ENCODE results near the gene CEP68. TPM values are rescaled to one million over a fixed set of nuclear protein-coding genes. Genes with fewer than 3 reads are reported as not detected.
"Not testable (repeated sequence)": the region's sequence is repeated elsewhere in the genome, so short reads cannot be mapped to it uniquely, and the experiment has no call there.

CEP68 gene
- total RNA-seq, 1 donor from 2014 or later, result 25.0 TPM

DNA sequence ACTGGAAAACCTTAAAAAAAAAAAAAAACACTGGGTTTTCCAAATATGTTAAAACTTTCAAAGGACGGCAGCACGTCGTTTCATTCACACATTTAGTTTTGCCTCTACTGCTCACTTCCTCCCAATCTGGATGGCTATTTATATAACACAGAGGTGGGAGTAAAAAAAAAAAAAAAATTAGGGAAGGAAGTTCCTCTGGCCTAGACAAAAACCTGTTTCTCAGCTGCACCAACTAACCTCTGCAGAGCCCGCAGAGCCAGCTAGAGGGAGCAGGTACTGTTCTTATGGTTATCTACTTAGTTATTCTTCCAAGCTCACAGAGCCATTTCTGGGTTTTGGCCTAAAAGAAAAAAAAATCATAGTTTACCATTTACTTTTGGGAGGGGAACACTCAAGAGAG lies 38.9 kb upstream of the CEP68 start:
- no peak overlapping the region for H3K27ac ChIP-seq
- H3K36me3 ChIP-seq, result peaks cover 0 to 27% of the 10 kb centered on the region in 2 donors
- TF ChIP-seq CTCF (IDR thresholded peaks at IDR 0.05) (no peak), POLR2AphosphoS5 (IDR thresholded peaks at IDR 0.05; ENCODE audit: insufficient read depth in 1 of 2, low read depth in 1 of 2) (no peak), POLR2A (IDR thresholded peaks at IDR 0.05) (no peak)
- H3K27me3 ChIP-seq, result no peaks in the 10 kb centered on the region
- intact Hi-C loops (cut with DNase I), result no loop called here
- H3K4me1 ChIP-seq, result no peaks in the 10 kb centered on the region
- no peak for DNase-seq (ENCODE audit: extremely low spot score in 2 of 2)
- H3K4me3 ChIP-seq, result no peak overlapping the region
- H3K9me3 ChIP-seq, result no peaks in the 10 kb centered on the region

DNA sequence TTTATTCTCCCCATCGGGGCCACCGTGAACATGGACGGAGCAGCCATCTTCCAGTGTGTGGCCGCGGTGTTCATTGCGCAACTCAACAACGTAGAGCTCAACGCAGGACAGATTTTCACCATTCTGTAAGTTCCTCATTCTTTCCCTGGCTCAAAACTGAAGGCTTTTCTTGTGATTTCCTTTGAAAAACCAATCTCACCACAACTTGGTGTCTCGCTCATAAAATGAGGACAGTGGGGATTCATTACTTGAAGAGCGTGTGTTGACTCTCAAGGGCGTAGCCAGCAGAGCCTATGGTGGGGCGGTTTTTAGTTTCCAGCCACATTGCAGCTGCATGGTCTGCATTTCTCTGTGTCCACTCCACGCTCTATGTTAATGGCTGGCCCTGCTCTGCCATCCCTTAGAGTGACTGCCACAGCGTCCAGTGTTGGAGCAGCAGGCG lies 38.1 kb upstream of the CEP68 start:
- DNase-seq (ENCODE audit: extremely low spot score in 2 of 2), result no peak

GRCh38 chr2:65019010-65019409 lies 37.2 kb upstream of the CEP68 start:
- intact Hi-C loops (cut with DNase I), result no loop called here
- Histone ChIP-seq H3K9me3 (no peaks in the 10 kb centered on the region), H3K27ac (no peak overlapping the region), H3K27me3 (no peaks in the 10 kb centered on the region), H3K4me3 (no peak overlapping the region), H3K4me1 (no peaks in the 10 kb centered on the region), H3K36me3 (peaks cover 0 to 18% of the 10 kb centered on the region in 2 donors)
- TF ChIP-seq POLR2AphosphoS5 (IDR thresholded peaks at IDR 0.05; ENCODE audit: insufficient read depth in 1 of 2, low read depth in 1 of 2) (no peak), CTCF (IDR thresholded peaks at IDR 0.05) (no peak), POLR2A (IDR thresholded peaks at IDR 0.05) (no peak)
- DNase-seq (ENCODE audit: extremely low spot score in 2 of 2), result no peak

More for the DNA sequence above, 38.1 kb upstream of the CEP68 start:
- H3K4me1 ChIP-seq, result no peaks in the 10 kb centered on the region
- intact Hi-C loops (cut with DNase I), result no loop called here
- H3K27me3 ChIP-seq, result no peaks in the 10 kb centered on the region
- H3K4me3 ChIP-seq, result no peak overlapping the region
- no peaks in the 10 kb centered on the region for H3K9me3 ChIP-seq
- H3K36me3 ChIP-seq, result peaks cover 0 to 23% of the 10 kb centered on the region in 2 donors
- no peak overlapping the region for H3K27ac ChIP-seq
- TF ChIP-seq CTCF (IDR thresholded peaks at IDR 0.05) (no peak), POLR2AphosphoS5 (IDR thresholded peaks at IDR 0.05; ENCODE audit: insufficient read depth in 1 of 2, low read depth in 1 of 2) (no peak), POLR2A (IDR thresholded peaks at IDR 0.05) (no peak)

- Histone ChIP-seq H3K4me3 (no peak overlapping the region), H3K4me1 (no peaks in the 10 kb centered on the region), H3K27me3 (no peaks in the 10 kb centered on the region), H3K27ac (no peak overlapping the region), H3K9me3 (no peaks in the 10 kb centered on the region), H3K36me3 (peaks cover 0 to 18% of the 10 kb centered on the region in 2 donors)
- intact Hi-C loops (cut with DNase I), result no loop called here
- DNase-seq (ENCODE audit: extremely low spot score in 2 of 2), result no peak
- TF ChIP-seq POLR2A (IDR thresholded peaks at IDR 0.05), result no peak
- no peak for TF ChIP-seq CTCF (IDR thresholded peaks at IDR 0.05)
- TF ChIP-seq POLR2AphosphoS5 (IDR thresholded peaks at IDR 0.05; ENCODE audit: insufficient read depth in 1 of 2, low read depth in 1 of 2), result no peak
Observed at GRCh38 chr2:65019675-65020195, 36.5 kb upstream of the CEP68 start.

GRCh38 chr2:65020251-65020650 lies 36.0 kb upstream of the CEP68 start:
- intact Hi-C loops (cut with DNase I); H3K27me3 ChIP-seq; DNase-seq (ENCODE audit: extremely low spot score in 2 of 2); H3K4me1 ChIP-seq; H3K9me3 ChIP-seq; H3K27ac ChIP-seq; H3K4me3 ChIP-seq: not testable (repeated sequence)
- peaks cover 0 to 18% of the 10 kb centered on the region in 2 donors for H3K36me3 ChIP-seq
